GM23338 (cell line): Measurements from ENCODE around the gene UNC80. TPM values are rescaled to one million over a fixed set of nuclear protein-coding genes. Genes with fewer than 3 reads are reported as not detected.

Experiments
- ATAC-seq: fragments of 200-7000 bp; cut with Tn5 transposase; 3 replicates; pipeline ENCODE4 v1.9.1; 2020
- DNase-seq: peaks from one replicate; pipeline ENCODE4 v3.0.0-alpha.2; 2015; ENCODE audit warnings: low spot score
- H2AFZ ChIP-seq: fragments of 200-600 bp; sonication (generic); 2 replicates; pipeline ENCODE4 v1.8.0; 2016; ENCODE audit warnings: antibody characterized with exemption, mild to moderate bottlenecking, moderate library complexity
- H3F3A ChIP-seq: fragments of 200-600 bp; sonication (generic); replicated peaks from 2 replicates; pipeline ENCODE4 v1.8.0; 2017; ENCODE audit warnings: antibody characterized with exemption, mixed run types, low read depth
- H3K27ac ChIP-seq: fragments of 200-600 bp; sonication (generic); 2 replicates; pipeline ENCODE4 v1.6.1; 2016; ENCODE audit warnings: low read depth
- H3K27me3 ChIP-seq: fragments of 200-600 bp; sonication (generic); 2 replicates; pipeline ENCODE4 v1.8.0; 2016; ENCODE audit warnings: mild to moderate bottlenecking, mixed run types, moderate library complexity; ENCODE audit not compliant: insufficient read depth
- H3K36me3 ChIP-seq: fragments of 200-600 bp; sonication (generic); 2 replicates; pipeline ENCODE4 v1.8.0; 2016; ENCODE audit warnings: mild to moderate bottlenecking; ENCODE audit not compliant: insufficient read depth
- H3K4me1 ChIP-seq: fragments of 200-600 bp; sonication (generic); 2 replicates; pipeline ENCODE4 v1.8.0; 2016; ENCODE audit warnings: mild to moderate bottlenecking, moderate library complexity; ENCODE audit not compliant: insufficient read depth
- H3K4me2 ChIP-seq: fragments of 200-600 bp; sonication (generic); 2 replicates; pipeline ENCODE4 v1.7.1; 2017; ENCODE audit warnings: mixed run types
- H3K4me3 ChIP-seq: fragments of 200-600 bp; sonication (generic); 2 replicates; pipeline ENCODE4 v1.6.1; 2016; ENCODE audit warnings: mixed run types
- H3K79me2 ChIP-seq: fragments of 200-600 bp; sonication (generic); replicated peaks from 2 replicates; pipeline ENCODE4 v1.8.0; 2017; ENCODE audit warnings: mild to moderate bottlenecking; ENCODE audit not compliant: insufficient read depth
- H3K9me2 ChIP-seq: fragments of 200-600 bp; sonication (generic); 2 replicates; pipeline ENCODE4 v1.8.0; 2017; ENCODE audit not compliant: insufficient read depth
- H4K20me1 ChIP-seq: fragments of 200-600 bp; sonication (generic); replicated peaks from 2 replicates; pipeline ENCODE4 v1.8.0; 2017; ENCODE audit warnings: mild to moderate bottlenecking; ENCODE audit not compliant: insufficient read depth
- H3K27ac Mint-ChIP-seq: 2 replicates; pipeline ENCODE4 v1.8.0; 2020; ENCODE audit warnings: inconsistent platforms, mild to moderate bottlenecking, moderate library complexity, mixed read lengths
- H3K27me3 Mint-ChIP-seq: 3 replicates; pipeline ENCODE4 v1.8.0; 2022; ENCODE audit warnings: low read depth, mild to moderate bottlenecking, moderate library complexity, mixed read lengths, inconsistent platforms; ENCODE audit not compliant: insufficient read depth, poor library complexity
- H3K36me3 Mint-ChIP-seq: 3 replicates; pipeline ENCODE4 v1.8.0; 2021; ENCODE audit warnings: low read depth, mild to moderate bottlenecking, inconsistent platforms, moderate library complexity, mixed read lengths
- H3K4me1 Mint-ChIP-seq: 3 replicates; pipeline ENCODE4 v1.8.0; 2020; ENCODE audit warnings: mild to moderate bottlenecking, inconsistent platforms, mixed read lengths
- H3K4me3 Mint-ChIP-seq: 3 replicates; pipeline ENCODE4 v1.8.0; 2021; ENCODE audit warnings: moderate library complexity, mild to moderate bottlenecking, inconsistent platforms, mixed read lengths
- H3K9me3 Mint-ChIP-seq: 3 replicates; pipeline ENCODE4 v1.8.0; 2020; ENCODE audit warnings: moderate library complexity, mild to moderate bottlenecking, inconsistent platforms, mixed read lengths
- CREB1 ChIP-seq: fragments of 250-450 bp; sonication (Bioruptor Pico); IDR thresholded peaks from 2 replicates; pipeline ENCODE4 v1.5.0; 2020; ENCODE audit warnings: low read depth, mild to moderate bottlenecking, moderate library complexity
- ETS1 ChIP-seq: IDR thresholded peaks from 2 replicates; pipeline ENCODE4 v1.6.1; 2016; ENCODE audit warnings: antibody characterized with exemption
- EZH2 ChIP-seq: fragments of 200-600 bp; sonication (generic); IDR thresholded peaks from one replicate; pipeline ENCODE4 v1.8.0; 2017; ENCODE audit warnings: antibody characterized with exemption, mild to moderate bottlenecking, low read depth; ENCODE audit not compliant: unreplicated experiment
- EZH2phosphoT487 ChIP-seq: fragments of 200-600 bp; sonication (generic); IDR thresholded peaks from one replicate; pipeline ENCODE4 v1.8.1; 2018; ENCODE audit warnings: antibody characterized with exemption; ENCODE audit not compliant: unreplicated experiment
- JUNB ChIP-seq: IDR thresholded peaks from one replicate; pipeline ENCODE4 v1.6.1; 2016; ENCODE audit warnings: antibody characterized with exemption; ENCODE audit not compliant: unreplicated experiment
- NANOG ChIP-seq: IDR thresholded peaks from 2 replicates; pipeline ENCODE4 v1.6.1; 2016; ENCODE audit warnings: antibody characterized with exemption, borderline replicate concordance
- POLR2AphosphoS5 ChIP-seq: IDR thresholded peaks from 2 replicates; pipeline ENCODE4 v1.6.1; 2016; ENCODE audit warnings: antibody characterized with exemption, low read depth
- REST ChIP-seq: IDR thresholded peaks from one replicate; pipeline ENCODE4 v1.6.1; 2018; ENCODE audit warnings: antibody characterized with exemption; ENCODE audit not compliant: unreplicated experiment
- STAT1 ChIP-seq: IDR thresholded peaks from one replicate; pipeline ENCODE4 v1.6.1; 2016; ENCODE audit warnings: antibody characterized with exemption; ENCODE audit not compliant: unreplicated experiment
- ZNF114 ChIP-seq: fragments of 250-450 bp; sonication (Bioruptor Pico); IDR thresholded peaks from 2 replicates; pipeline ENCODE4 v1.5.0; 2020; ENCODE audit warnings: mild to moderate bottlenecking, moderate library complexity
- ZNF331 ChIP-seq: fragments of 250-450 bp; sonication (Bioruptor Pico); IDR thresholded peaks from 2 replicates; pipeline ENCODE4 v1.5.0; 2020; ENCODE audit warnings: low read depth, mild to moderate bottlenecking, moderate library complexity
- ZNF462 ChIP-seq: fragments of 250-450 bp; sonication (Bioruptor Pico); IDR thresholded peaks from 2 replicates; pipeline ENCODE4 v1.5.0; 2020; ENCODE audit warnings: mild to moderate bottlenecking, moderate library complexity
- polyA plus RNA-seq: library from polyadenylated mRNA; unstranded; fragments of >200 nt; fragmentation: Nextera tagmentation; extraction: Ambion mirVana; gene quantifications from 2 replicates; pipeline ENCODE4 v1.2.1, GENCODE V29; 2016
- total RNA-seq: library from RNA; depleted of rRNA; stranded (reverse); fragments of >200 nt; shearing (Covaris generic); gene quantifications from 2 replicates; pipeline ENCODE4 v1.2.3, GENCODE V29; 2014
- TF ChIP-seq, protein P1 (sequence below), 2 experiments: fragments of 200-600 bp in 1 of 2; sonication (generic) in 1 of 2; conservative IDR thresholded peaks; 2 replicates each; pipeline versions ENCODE4 v1.5.1 to v1.6.1; 2016 to 2017; ENCODE audit warnings: antibody characterized with exemption in 2 of 2, low read depth in 2 of 2, mild to moderate bottlenecking in 2 of 2, moderate library complexity in 1 of 2

The UNC80 gene
- total and polyA plus RNA-seq, 2 experiments from 2014 or later, result 0.11 to 1.5 TPM

DNA sequence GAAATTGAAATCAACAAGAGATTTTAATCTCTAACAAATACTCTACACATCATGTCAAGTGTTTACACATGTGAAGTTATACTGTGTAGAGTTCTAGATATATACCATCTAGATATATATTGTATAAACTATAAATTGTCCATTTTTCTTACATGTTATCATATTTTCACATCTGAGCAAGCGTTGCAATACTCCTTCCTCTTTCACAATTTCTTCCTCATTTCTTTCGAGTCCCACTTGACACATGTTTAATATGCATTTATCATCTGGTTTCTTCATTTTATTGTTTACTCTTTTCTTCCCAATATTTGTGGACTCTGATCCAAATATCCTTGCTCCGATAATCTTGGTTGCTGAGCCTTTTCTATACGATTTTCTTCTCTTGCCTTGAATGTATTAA, 50.2 kb downstream of the UNC80 start:
- H3K4me1 ChIP-seq, result peaks cover 8% of the 10 kb centered on the region; the same call in 1 of the 2 replicates
- Mint-ChIP-seq H3K9me3 (peaks cover 9% of the 10 kb centered on the region), H3K27ac (no peak overlapping the region), H3K36me3 (peaks cover 24% of the 10 kb centered on the region), H3K27me3 (peaks cover 3% of the 10 kb centered on the region), H3K4me1 (peaks cover 17% of the 10 kb centered on the region), H3K4me3 (no peak overlapping the region)
- H3K27me3 ChIP-seq, result no peaks in the 10 kb centered on the region
- no peak overlapping the region for H3K27ac ChIP-seq
- no peak overlapping the region for H3K4me2 ChIP-seq
- no peak overlapping the region for H3K4me3 ChIP-seq
- no peak for ATAC-seq
- TF ChIP-seq REST (no peak), EZH2 (no peak), ZNF114 (no peak), POLR2AphosphoS5 (no peak), CREB1 (CRISPR knock-in tag) (no peak), NANOG (no peak), JUNB (no peak), ETS1 (no peak), ZNF462 (CRISPR knock-in tag) (no peak), EZH2phosphoT487 (no peak), ZNF331 (no peak), STAT1 (no peak)
- TF ChIP-seq, protein P1, sequence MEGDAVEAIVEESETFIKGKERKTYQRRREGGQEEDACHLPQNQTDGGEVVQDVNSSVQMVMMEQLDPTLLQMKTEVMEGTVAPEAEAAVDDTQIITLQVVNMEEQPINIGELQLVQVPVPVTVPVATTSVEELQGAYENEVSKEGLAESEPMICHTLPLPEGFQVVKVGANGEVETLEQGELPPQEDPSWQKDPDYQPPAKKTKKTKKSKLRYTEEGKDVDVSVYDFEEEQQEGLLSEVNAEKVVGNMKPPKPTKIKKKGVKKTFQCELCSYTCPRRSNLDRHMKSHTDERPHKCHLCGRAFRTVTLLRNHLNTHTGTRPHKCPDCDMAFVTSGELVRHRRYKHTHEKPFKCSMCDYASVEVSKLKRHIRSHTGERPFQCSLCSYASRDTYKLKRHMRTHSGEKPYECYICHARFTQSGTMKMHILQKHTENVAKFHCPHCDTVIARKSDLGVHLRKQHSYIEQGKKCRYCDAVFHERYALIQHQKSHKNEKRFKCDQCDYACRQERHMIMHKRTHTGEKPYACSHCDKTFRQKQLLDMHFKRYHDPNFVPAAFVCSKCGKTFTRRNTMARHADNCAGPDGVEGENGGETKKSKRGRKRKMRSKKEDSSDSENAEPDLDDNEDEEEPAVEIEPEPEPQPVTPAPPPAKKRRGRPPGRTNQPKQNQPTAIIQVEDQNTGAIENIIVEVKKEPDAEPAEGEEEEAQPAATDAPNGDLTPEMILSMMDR (conservative IDR thresholded peaks at IDR 0.05; ENCODE audit: low read depth in 2 of 2), result no peak
- no peak overlapping the region for H2AFZ ChIP-seq
- H3F3A ChIP-seq, result no peaks in the 10 kb centered on the region
- no peaks in the 10 kb centered on the region for H4K20me1 ChIP-seq
- H3K36me3 ChIP-seq, result no peaks in the 10 kb centered on the region
- no peaks in the 10 kb centered on the region for H3K79me2 ChIP-seq
- DNase-seq, result no peak
- H3K9me2 ChIP-seq, result peaks cover 10% of the 10 kb centered on the region; the same call in 1 of the 2 replicates
